H1 (cell line): ENCODE results near the gene CCNB1. TPM values are rescaled to one million over a fixed set of nuclear protein-coding genes. Genes with fewer than 3 reads are reported as not detected.

ENCODE experiments used
- CTCF ChIA-PET: fragments of 300-600 bp; sonication (Branson Sonifier 250); formaldehyde crosslinking; loops from one replicate; lab custom pipeline; 2021; ENCODE audit not compliant: partially characterized antibody; lab: Charles Lee
- POLR2A ChIA-PET: fragments of 300-600 bp; sonication (Branson Sonifier 250); formaldehyde crosslinking; loops from one replicate; lab custom pipeline; 2021; ENCODE audit warnings: inconsistent platforms; ENCODE audit not compliant: partially characterized antibody; lab: Charles Lee
- DNase-seq, 2 experiments: peaks; one replicate each; pipeline versions ENCODE4 v3.0.0 to v3.0.0-alpha.2; 2010 to 2022; ENCODE audit warnings: low spot score in 2 of 2, low read depth in 1 of 2, mixed read lengths in 1 of 2
- FAIRE-seq: peaks from 2 replicates; lab custom pipeline; 2011; peaks lifted over from hg19 to GRCh38; lab: Jason Lieb, UNC
- H2AFZ ChIP-seq: 2 replicates; pipeline ENCODE4 v1.8.1; 2012; ENCODE audit warnings: low read length, inconsistent platforms
- H2AK5ac ChIP-seq: 2 replicates; pipeline ENCODE4 v1.6.1; 2013; ENCODE audit warnings: low read depth, low read length
- H2BK120ac ChIP-seq: replicated peaks from 2 replicates; pipeline ENCODE3; 2013; ENCODE audit warnings: low read depth, low read length, inconsistent platforms
- H2BK12ac ChIP-seq: 2 replicates; pipeline ENCODE4 v1.6.1; 2013; ENCODE audit warnings: low read depth, low read length
- H2BK15ac ChIP-seq: 2 replicates; pipeline ENCODE4 v1.6.1; 2013; ENCODE audit warnings: low read length
- H2BK20ac ChIP-seq: 2 replicates; pipeline ENCODE4 v1.6.1; 2013; ENCODE audit warnings: low read length
- H2BK5ac ChIP-seq: 2 replicates; pipeline ENCODE4 v1.6.1; 2013; ENCODE audit warnings: low read depth, low read length
- H3K14ac ChIP-seq: 2 replicates; pipeline ENCODE4 v1.6.1; 2013; ENCODE audit warnings: inconsistent platforms; ENCODE audit not compliant: insufficient read length
- H3K18ac ChIP-seq: 2 replicates; pipeline ENCODE4 v1.6.1; 2013; ENCODE audit warnings: low read length; ENCODE audit errors: extremely low read depth
- H3K23ac ChIP-seq: 2 replicates; pipeline ENCODE4 v1.6.1; 2013; ENCODE audit warnings: inconsistent platforms; ENCODE audit not compliant: insufficient read length
- H3K23me2 ChIP-seq: 2 replicates; pipeline ENCODE4 v1.6.1; 2013; ENCODE audit warnings: low read depth, low read length
- H3K27ac ChIP-seq: 2 replicates; pipeline ENCODE4 v1.6.1; 2011; ENCODE audit warnings: low read depth, low read length, inconsistent platforms
- H3K27me3 ChIP-seq, 4 experiments: replicated peaks in 1 of 4; 1 replicate in 1 of 4; 2 replicates in 3 of 4; pipeline versions ENCODE4 v1.6.1 to v1.8.1; 2011 to 2013; ENCODE audit warnings: low read length in 3 of 4, mild to moderate bottlenecking in 3 of 4, inconsistent platforms in 2 of 4, mixed read lengths in 2 of 4, moderate library complexity in 1 of 4; ENCODE audit not compliant: control insufficient read depth in 3 of 4, insufficient read depth in 3 of 4; ENCODE audit errors: extremely low read depth in 1 of 4
- H3K36me3 ChIP-seq, 4 experiments: 2 replicates each; pipeline versions ENCODE4 v1.6.1 to v1.8.1; 2011 to 2013; ENCODE audit warnings: mild to moderate bottlenecking in 4 of 4, low read length in 3 of 4, moderate library complexity in 2 of 4, control low read depth in 1 of 4, inconsistent platforms in 1 of 4; ENCODE audit not compliant: insufficient read depth in 4 of 4, control insufficient read depth in 2 of 4
- H3K4ac ChIP-seq: replicated peaks from 2 replicates; pipeline ENCODE3; 2013; ENCODE audit warnings: low read length, low read depth, mixed read lengths, inconsistent platforms; ENCODE audit not compliant: insufficient read length
- H3K4me1 ChIP-seq, 4 experiments: replicated peaks in 1 of 4; 1 replicate in 1 of 4; 2 replicates in 3 of 4; pipeline versions ENCODE4 v1.6.1 to v1.8.1; 2011 to 2013; ENCODE audit warnings: low read length in 3 of 4, inconsistent platforms in 2 of 4, mixed read lengths in 1 of 4; ENCODE audit not compliant: insufficient read depth in 4 of 4, control insufficient read depth in 3 of 4
- H3K4me2 ChIP-seq, 2 experiments: 2 replicates each; pipeline versions ENCODE4 v1.6.1 to v1.8.1; 2011 to 2013; ENCODE audit warnings: low read depth in 2 of 2, low read length in 2 of 2, control low read depth in 1 of 2, inconsistent platforms in 1 of 2, mild to moderate bottlenecking in 1 of 2; ENCODE audit not compliant: insufficient read depth in 1 of 2
- H3K4me3 ChIP-seq, 4 experiments: fragments of 200-600, 300-600 bp in 1 of 4; sonication (generic), shearing (Covaris generic), sonication (Bioruptor Twin) in 1 of 4; 2 replicates each; pipeline versions ENCODE4 v1.5.1 to v1.8.1; 2011 to 2016; ENCODE audit warnings: low read length in 4 of 4, low read depth in 3 of 4, control low read depth in 2 of 4, inconsistent platforms in 2 of 4, mild to moderate bottlenecking in 2 of 4, mixed read lengths in 1 of 4, moderate library complexity in 1 of 4; ENCODE audit not compliant: insufficient read depth in 2 of 4; ENCODE audit errors: extremely low read depth in 1 of 4
- H3K56ac ChIP-seq: replicated peaks from 2 replicates; pipeline ENCODE3; 2013; ENCODE audit warnings: low read depth, mild to moderate bottlenecking, mixed read lengths, low read length, inconsistent platforms; ENCODE audit not compliant: insufficient read length
- H3K79me1 ChIP-seq: 2 replicates; pipeline ENCODE4 v1.6.1; 2013; ENCODE audit warnings: low read depth, low read length, control low read depth
- H3K79me2 ChIP-seq, 2 experiments: 2 replicates each; pipeline versions ENCODE4 v1.6.1 to v1.8.1; 2012 to 2013; ENCODE audit warnings: low read length in 2 of 2, mild to moderate bottlenecking in 2 of 2, inconsistent platforms in 1 of 2; ENCODE audit not compliant: insufficient read depth in 2 of 2, control insufficient read depth in 1 of 2
- H3K9ac ChIP-seq, 4 experiments: replicated peaks in 1 of 4; 1 replicate in 1 of 4; 2 replicates in 3 of 4; pipeline versions ENCODE4 v1.6.1 to v1.8.1; 2011 to 2013; ENCODE audit warnings: low read depth in 3 of 4, low read length in 3 of 4, control low read depth in 2 of 4, mild to moderate bottlenecking in 2 of 4, moderate library complexity in 2 of 4, inconsistent platforms in 1 of 4; ENCODE audit errors: extremely low read depth in 1 of 4
- H3K9me3 ChIP-seq, 2 experiments: 2 replicates each; pipeline versions ENCODE4 v1.6.1 to v1.8.1; 2012 to 2013; ENCODE audit warnings: mild to moderate bottlenecking in 2 of 2, moderate library complexity in 2 of 2, control low read depth in 1 of 2, inconsistent platforms in 1 of 2, low read depth in 1 of 2, low read length in 1 of 2, mixed read lengths in 1 of 2; ENCODE audit not compliant: insufficient read depth in 2 of 2
- H4K20me1 ChIP-seq, 2 experiments: replicated peaks in 1 of 2; 2 replicates each; pipeline versions ENCODE3 to v1.8.1; 2011 to 2013; ENCODE audit warnings: inconsistent platforms in 2 of 2, low read length in 2 of 2, mild to moderate bottlenecking in 1 of 2; ENCODE audit not compliant: insufficient read depth in 2 of 2, control insufficient read depth in 1 of 2
- H4K5ac ChIP-seq: 2 replicates; pipeline ENCODE4 v1.6.1; 2013; ENCODE audit warnings: low read length, low read depth, mixed read lengths, inconsistent platforms; ENCODE audit not compliant: insufficient read length
- H4K8ac ChIP-seq: 2 replicates; pipeline ENCODE4 v1.8.0; 2013; ENCODE audit warnings: mild to moderate bottlenecking, moderate library complexity, low read length, inconsistent platforms; ENCODE audit not compliant: insufficient read depth; ENCODE audit errors: extremely low read depth
- H4K91ac ChIP-seq: replicated peaks from 2 replicates; pipeline ENCODE3; 2013; ENCODE audit warnings: low read length, mixed read lengths, inconsistent platforms; ENCODE audit not compliant: insufficient read length
- KDM1A ChIP-seq: fragments of 200-600, 300-600 bp; sonication (generic); IDR thresholded peaks from 2 replicates; pipeline ENCODE4 v1.7.1; 2016; ENCODE audit warnings: mild to moderate bottlenecking, low read length, borderline replicate concordance
- MAX ChIP-seq: IDR thresholded peaks from 2 replicates; pipeline ENCODE4 v1.6.1; 2012; ENCODE audit warnings: inconsistent platforms
- WGBS, 2 experiments: shearing (Covaris generic) in 1 of 2; methylation state at CpG; one replicate each; pipeline versions ENCODE4 v1.1.6 to v1.1.7; 2013 to 2015; ENCODE audit warnings: low lambda C conversion rate in 2 of 2, mixed read lengths in 2 of 2, inconsistent platforms in 1 of 2, low coverage in 1 of 2, missing lambda C conversion rate in 1 of 2; ENCODE audit not compliant: insufficient replicate concordance in 2 of 2, insufficient coverage in 1 of 2, insufficient read length in 1 of 2; ENCODE audit errors: extremely low coverage in 1 of 2, missing lambda C conversion rate in 1 of 2; 5-methylcytosine and 5-hydroxymethylcytosine counted together
- polyA plus RNA-seq, 7 experiments: library from polyadenylated mRNA; depleted of rRNA in 3 of 7; stranded (reverse) in 5 of 7; unstranded in 2 of 7; fragments of >200 nt in 5 of 7; fragments of 200-250 nt in 2 of 7; gene quantifications; 1 replicate in 5 of 7; 2 replicates in 1 of 7; 4 replicates in 1 of 7; pipeline versions ENCODE4 v1.2.1 to v1.2.3, GENCODE V29; 2011 to 2013; ENCODE audit warnings: missing spikeins in 2 of 7, mixed read lengths in 2 of 7
- total RNA-seq: library from RNA; stranded (reverse); fragmentation: NEBNext Ultra II Directional; extraction: Animal tissue kit (Norgen Biotek cat#: 25700); gene quantifications from 2 replicates; pipeline ENCODE4 v1.2.1, GENCODE V29; 2021

Gene CCNB1
- total and polyA plus RNA-seq, 2 of the 8 experiments (the other 6 are each of a cell fraction or from before 2014, with no cell fraction given): 122 to 338 TPM

- no peak overlapping the region for H3K14ac ChIP-seq
- H2BK120ac ChIP-seq: no peak overlapping the region
- H2AFZ ChIP-seq: no peak overlapping the region
- H3K27me3 ChIP-seq: no peaks in the 10 kb centered on the region
- H3K4ac ChIP-seq: no peak overlapping the region
- WGBS, 2 experiments: 88% methylated on average over 2 of the region's 2 CpGs; no CpG with 5 or more reads in 1 of the 2 experiments
- H3K56ac ChIP-seq: no peak overlapping the region
- no peaks in the 10 kb centered on the region for H3K79me2 ChIP-seq
- DNase-seq: no peak
- no peak overlapping the region for H2BK20ac ChIP-seq
- CTCF ChIA-PET: interaction anchor here (1.2 to 1.7 kb wide), 2 partner anchors 13 to 19 kb away, joined by 4 read pairs; no protein-coding TSS in a partner anchor
- H2BK15ac ChIP-seq: no peak overlapping the region
- no peaks in the 10 kb centered on the region for H3K4me1 ChIP-seq
- H3K18ac ChIP-seq: no peak overlapping the region
- no peak overlapping the region for H2BK12ac ChIP-seq
- no peak for FAIRE-seq
- no peak overlapping the region for H3K4me3 ChIP-seq
- no peak overlapping the region for H2AK5ac ChIP-seq
- POLR2A ChIA-PET: interaction anchor here (0.7 to 7.0 kb wide), 8 partner anchors 12 to 45 kb away, joined by 3 to 73 read pairs (median 4); partner anchors contain the start of gene CENPH
- peaks cover 0 to 50% (median 8%) of the 10 kb centered on the region in 4 experiments; a peak in 3 of 8 replicates for H3K36me3 ChIP-seq
- no peaks in the 10 kb centered on the region for H4K20me1 ChIP-seq
- H3K79me1 ChIP-seq: no peaks in the 10 kb centered on the region
- H4K5ac ChIP-seq: no peak overlapping the region
- H3K9ac ChIP-seq: no peak overlapping the region
- H3K9me3 ChIP-seq: no peaks in the 10 kb centered on the region
- no peak overlapping the region for H4K91ac ChIP-seq
- no peak overlapping the region for H3K27ac ChIP-seq
- H3K23ac ChIP-seq: no peak overlapping the region
- H3K23me2 ChIP-seq: no peaks in the 10 kb centered on the region
- H4K8ac ChIP-seq: no peak overlapping the region
- no peak overlapping the region for H2BK5ac ChIP-seq
- no peak overlapping the region for H3K4me2 ChIP-seq
- TF ChIP-seq KDM1A: no peak
- TF ChIP-seq MAX: no peak
These were observed 44.2 kb downstream of the CCNB1 start for GRCh38 chr5:69211200-69211599.
